WTC11 (cell line): ENCODE measurements around the gene CAPRIN1. TPM values are rescaled to one million over a fixed set of nuclear protein-coding genes. Genes with fewer than 3 reads are reported as not detected.

ENCODE experiments used
- ATAC-seq: fragments of 200-7000 bp; cut with Tn5 transposase; 2 replicates; pipeline ENCODE4 v1.10.0; 2021; ENCODE audit warnings: mild to moderate bottlenecking, moderate library complexity
- CTCF ChIA-PET: fragments of 300-600 bp; sonication (Branson Sonifier 250); formaldehyde crosslinking; loops from one replicate; lab custom pipeline; 2021; ENCODE audit warnings: antibody characterized with exemption; lab: Charles Lee
- POLR2A ChIA-PET: fragments of 350-600 bp; sonication (Branson Sonifier 250); formaldehyde crosslinking; loops from one replicate; lab custom pipeline; 2021; ENCODE audit warnings: antibody characterized with exemption; lab: Charles Lee
- DNase-seq: peaks from one replicate; pipeline ENCODE4 v3.0.0; 2021; ENCODE audit warnings: low spot score
- H3K27ac Mint-ChIP-seq: 2 replicates; pipeline ENCODE4 v1.8.0; 2021; ENCODE audit warnings: mixed read lengths
- H3K27me3 Mint-ChIP-seq: 2 replicates; pipeline ENCODE4 v1.8.0; 2021; ENCODE audit warnings: low read depth, mild to moderate bottlenecking, moderate library complexity, mixed read lengths
- H3K36me3 Mint-ChIP-seq: 2 replicates; pipeline ENCODE4 v1.8.0; 2021; ENCODE audit warnings: mixed read lengths
- H3K4me1 Mint-ChIP-seq: 2 replicates; pipeline ENCODE4 v1.8.0; 2022; ENCODE audit warnings: mixed read lengths
- H3K4me3 Mint-ChIP-seq: 2 replicates; pipeline ENCODE4 v1.8.0; 2021; ENCODE audit warnings: mild to moderate bottlenecking, moderate library complexity, mixed read lengths
- H3K9me3 Mint-ChIP-seq: 2 replicates; pipeline ENCODE4 v1.8.0; 2021; ENCODE audit warnings: mixed read lengths
- CBFB ChIP-seq: sonication (generic); formaldehyde crosslinking; IDR thresholded peaks from 2 replicates; pipeline ENCODE4 v1.8.1; 2022; ENCODE audit warnings: mild to moderate bottlenecking, low read depth, missing genetic modification reagents
- CREM ChIP-seq: sonication (generic); formaldehyde crosslinking; IDR thresholded peaks from 2 replicates; pipeline ENCODE4 v1.8.1; 2022; ENCODE audit warnings: mild to moderate bottlenecking, missing genetic modification reagents, moderate library complexity
- ETV6 ChIP-seq: sonication (generic); formaldehyde crosslinking; IDR thresholded peaks from 2 replicates; pipeline ENCODE4 v1.8.1; 2022; ENCODE audit warnings: mild to moderate bottlenecking, missing genetic modification reagents
- FOXP1 ChIP-seq: sonication (generic); formaldehyde crosslinking; IDR thresholded peaks from 2 replicates; pipeline ENCODE4 v1.8.0; 2022; ENCODE audit warnings: missing genetic modification reagents, mild to moderate bottlenecking, moderate library complexity, borderline replicate concordance
- MAX ChIP-seq: sonication (generic); formaldehyde crosslinking; IDR thresholded peaks from 2 replicates; pipeline ENCODE4 v1.8.0; 2022; ENCODE audit warnings: mild to moderate bottlenecking, missing genetic modification reagents
- MXD4 ChIP-seq: fragments of 250-450 bp; sonication (Bioruptor Pico); IDR thresholded peaks from 2 replicates; pipeline ENCODE4 v1.8.0; 2021; ENCODE audit warnings: mild to moderate bottlenecking, moderate library complexity, borderline replicate concordance
- NFE2L1 ChIP-seq: sonication (generic); formaldehyde crosslinking; IDR thresholded peaks from 2 replicates; pipeline ENCODE4 v1.8.1; 2023; ENCODE audit warnings: missing genetic modification reagents
- PRDM15 ChIP-seq: sonication (generic); formaldehyde crosslinking; IDR thresholded peaks from 2 replicates; pipeline ENCODE4 v1.8.0; 2022; ENCODE audit warnings: missing genetic modification reagents
- PREB ChIP-seq: sonication (generic); formaldehyde crosslinking; IDR thresholded peaks from 2 replicates; pipeline ENCODE4 v1.8.1; 2022; ENCODE audit warnings: mild to moderate bottlenecking, missing genetic modification reagents, moderate library complexity, borderline replicate concordance
- TEAD1 ChIP-seq: sonication (generic); formaldehyde crosslinking; IDR thresholded peaks from 2 replicates; pipeline ENCODE4 v1.8.0; 2022; ENCODE audit warnings: mild to moderate bottlenecking, missing genetic modification reagents
- ZBTB43 ChIP-seq: sonication (generic); formaldehyde crosslinking; IDR thresholded peaks from 2 replicates; pipeline ENCODE4 v1.8.1; 2023; ENCODE audit warnings: mild to moderate bottlenecking, missing genetic modification reagents
- ZNF219 ChIP-seq: sonication (generic); formaldehyde crosslinking; IDR thresholded peaks from 2 replicates; pipeline ENCODE4 v1.8.0; 2023; ENCODE audit warnings: missing genetic modification reagents, mild to moderate bottlenecking, borderline replicate concordance
- ZNF263 ChIP-seq: sonication (generic); formaldehyde crosslinking; IDR thresholded peaks from 2 replicates; pipeline ENCODE4 v1.8.1; 2022; ENCODE audit warnings: low read depth, mild to moderate bottlenecking, moderate library complexity, missing genetic modification reagents
- ZNF317 ChIP-seq: sonication (generic); formaldehyde crosslinking; IDR thresholded peaks from 2 replicates; pipeline ENCODE4 v1.8.1; 2023; ENCODE audit warnings: low read depth, mild to moderate bottlenecking, moderate library complexity, missing genetic modification reagents, borderline replicate concordance
- ZNF423 ChIP-seq: fragments of 250-450 bp; sonication (Bioruptor Pico); IDR thresholded peaks from 2 replicates; pipeline ENCODE4 v2.1.2; 2022; ENCODE audit warnings: mild to moderate bottlenecking, moderate library complexity
- total RNA-seq: library from RNA; stranded (reverse); gene quantifications from 3 replicates; pipeline ENCODE4 v1.2.3, GENCODE V29; 2021
- TF ChIP-seq, protein P1 (sequence below): sonication (generic); formaldehyde crosslinking; IDR thresholded peaks from 2 replicates; pipeline ENCODE4 v1.8.1; 2023; ENCODE audit warnings: mild to moderate bottlenecking, missing genetic modification reagents, moderate library complexity
- TF ChIP-seq, protein P2 (sequence below): sonication (generic); formaldehyde crosslinking; IDR thresholded peaks from 2 replicates; pipeline ENCODE4 v1.8.1; 2023; ENCODE audit warnings: mild to moderate bottlenecking, missing genetic modification reagents, moderate library complexity
- TF ChIP-seq, protein P3 (sequence below): sonication (generic); formaldehyde crosslinking; IDR thresholded peaks from 2 replicates; pipeline ENCODE4 v1.8.1; 2023; ENCODE audit warnings: mild to moderate bottlenecking, missing genetic modification reagents
- TF ChIP-seq, protein P4 (sequence below): fragments of 250-450 bp; sonication (Bioruptor Pico); IDR thresholded peaks from 2 replicates; pipeline ENCODE4 v1.8.0; 2021; ENCODE audit warnings: mild to moderate bottlenecking
- TF ChIP-seq, protein P5 (sequence below): sonication (generic); formaldehyde crosslinking; IDR thresholded peaks from 2 replicates; pipeline ENCODE4 v1.8.0; 2023; ENCODE audit warnings: missing genetic modification reagents

Gene CAPRIN1
- total RNA-seq, 1 experiment from 2014 or later, result 288 TPM

- no peaks in the 10 kb centered on the region for H3K4me1 Mint-ChIP-seq
- CTCF ChIA-PET, result no interaction called here
- H3K27me3 Mint-ChIP-seq, result no peaks in the 10 kb centered on the region
- no peak for DNase-seq
- H3K9me3 Mint-ChIP-seq, result no peaks in the 10 kb centered on the region
- H3K36me3 Mint-ChIP-seq, result peaks cover 62% of the 10 kb centered on the region
- POLR2A ChIA-PET, result no interaction called here
- no peak overlapping the region for H3K4me3 Mint-ChIP-seq
- no peak overlapping the region for H3K27ac Mint-ChIP-seq
- no peak for ATAC-seq
- TF ChIP-seq, protein P1, sequence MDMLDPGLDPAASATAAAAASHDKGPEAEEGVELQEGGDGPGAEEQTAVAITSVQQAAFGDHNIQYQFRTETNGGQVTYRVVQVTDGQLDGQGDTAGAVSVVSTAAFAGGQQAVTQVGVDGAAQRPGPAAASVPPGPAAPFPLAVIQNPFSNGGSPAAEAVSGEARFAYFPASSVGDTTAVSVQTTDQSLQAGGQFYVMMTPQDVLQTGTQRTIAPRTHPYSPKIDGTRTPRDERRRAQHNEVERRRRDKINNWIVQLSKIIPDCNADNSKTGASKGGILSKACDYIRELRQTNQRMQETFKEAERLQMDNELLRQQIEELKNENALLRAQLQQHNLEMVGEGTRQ (CRISPR knock-in tag), result no peak
- TF ChIP-seq, protein P2, sequence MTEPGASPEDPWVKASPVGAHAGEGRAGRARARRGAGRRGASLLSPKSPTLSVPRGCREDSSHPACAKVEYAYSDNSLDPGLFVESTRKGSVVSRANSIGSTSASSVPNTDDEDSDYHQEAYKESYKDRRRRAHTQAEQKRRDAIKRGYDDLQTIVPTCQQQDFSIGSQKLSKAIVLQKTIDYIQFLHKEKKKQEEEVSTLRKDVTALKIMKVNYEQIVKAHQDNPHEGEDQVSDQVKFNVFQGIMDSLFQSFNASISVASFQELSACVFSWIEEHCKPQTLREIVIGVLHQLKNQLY (CRISPR knock-in tag), result no peak
- TF ChIP-seq CBFB (CRISPR knock-in tag) (no peak), MXD4 (CRISPR knock-in tag) (no peak), ETV6 (CRISPR knock-in tag) (no peak), CREM (CRISPR knock-in tag) (no peak), ZNF263 (no peak), NFE2L1 (no peak), FOXP1 (CRISPR knock-in tag) (no peak), ZNF423 (CRISPR knock-in tag) (no peak), ZNF317 (CRISPR knock-in tag) (no peak), ZNF219 (no peak), PREB (CRISPR knock-in tag) (no peak), MAX (CRISPR knock-in tag) (no peak), PRDM15 (CRISPR knock-in tag) (no peak), TEAD1 (CRISPR knock-in tag) (no peak), ZBTB43 (CRISPR knock-in tag) (no peak)
- TF ChIP-seq, protein P3, sequence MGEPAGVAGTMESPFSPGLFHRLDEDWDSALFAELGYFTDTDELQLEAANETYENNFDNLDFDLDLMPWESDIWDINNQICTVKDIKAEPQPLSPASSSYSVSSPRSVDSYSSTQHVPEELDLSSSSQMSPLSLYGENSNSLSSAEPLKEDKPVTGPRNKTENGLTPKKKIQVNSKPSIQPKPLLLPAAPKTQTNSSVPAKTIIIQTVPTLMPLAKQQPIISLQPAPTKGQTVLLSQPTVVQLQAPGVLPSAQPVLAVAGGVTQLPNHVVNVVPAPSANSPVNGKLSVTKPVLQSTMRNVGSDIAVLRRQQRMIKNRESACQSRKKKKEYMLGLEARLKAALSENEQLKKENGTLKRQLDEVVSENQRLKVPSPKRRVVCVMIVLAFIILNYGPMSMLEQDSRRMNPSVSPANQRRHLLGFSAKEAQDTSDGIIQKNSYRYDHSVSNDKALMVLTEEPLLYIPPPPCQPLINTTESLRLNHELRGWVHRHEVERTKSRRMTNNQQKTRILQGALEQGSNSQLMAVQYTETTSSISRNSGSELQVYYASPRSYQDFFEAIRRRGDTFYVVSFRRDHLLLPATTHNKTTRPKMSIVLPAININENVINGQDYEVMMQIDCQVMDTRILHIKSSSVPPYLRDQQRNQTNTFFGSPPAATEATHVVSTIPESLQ, result no peak
- TF ChIP-seq, protein P4, sequence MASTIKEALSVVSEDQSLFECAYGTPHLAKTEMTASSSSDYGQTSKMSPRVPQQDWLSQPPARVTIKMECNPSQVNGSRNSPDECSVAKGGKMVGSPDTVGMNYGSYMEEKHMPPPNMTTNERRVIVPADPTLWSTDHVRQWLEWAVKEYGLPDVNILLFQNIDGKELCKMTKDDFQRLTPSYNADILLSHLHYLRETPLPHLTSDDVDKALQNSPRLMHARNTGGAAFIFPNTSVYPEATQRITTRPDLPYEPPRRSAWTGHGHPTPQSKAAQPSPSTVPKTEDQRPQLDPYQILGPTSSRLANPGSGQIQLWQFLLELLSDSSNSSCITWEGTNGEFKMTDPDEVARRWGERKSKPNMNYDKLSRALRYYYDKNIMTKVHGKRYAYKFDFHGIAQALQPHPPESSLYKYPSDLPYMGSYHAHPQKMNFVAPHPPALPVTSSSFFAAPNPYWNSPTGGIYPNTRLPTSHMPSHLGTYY (CRISPR knock-in tag), result no peak
- TF ChIP-seq, protein P5, sequence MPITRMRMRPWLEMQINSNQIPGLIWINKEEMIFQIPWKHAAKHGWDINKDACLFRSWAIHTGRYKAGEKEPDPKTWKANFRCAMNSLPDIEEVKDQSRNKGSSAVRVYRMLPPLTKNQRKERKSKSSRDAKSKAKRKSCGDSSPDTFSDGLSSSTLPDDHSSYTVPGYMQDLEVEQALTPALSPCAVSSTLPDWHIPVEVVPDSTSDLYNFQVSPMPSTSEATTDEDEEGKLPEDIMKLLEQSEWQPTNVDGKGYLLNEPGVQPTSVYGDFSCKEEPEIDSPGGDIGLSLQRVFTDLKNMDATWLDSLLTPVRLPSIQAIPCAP, result no peak
These were observed 94.4 kb downstream of the CAPRIN1 start for GRCh38 chr11:34145847-34146381.
